Endothelial cell of umbilical vein (primary cell): ENCODE measurements around the gene HOXA10. TPM values are rescaled to one million over a fixed set of nuclear protein-coding genes. Genes with fewer than 3 reads are reported as not detected.

Experiments used
- BruUV-seq: library from RNA; stranded (reverse); fragments of 400-500 nt; replicated peaks from 2 replicates; lab custom pipeline; 2021; lab: Mats Ljungman, UMichigan
- CTCF ChIA-PET: fragments of 300-600, 350-600 bp; sonication (Branson Sonifier 250); formaldehyde crosslinking; loops from one replicate; lab custom pipeline; 2021; ENCODE audit warnings: antibody characterized with exemption, inconsistent platforms; lab: Charles Lee
- POLR2A ChIA-PET: fragments of 300-600, 350-600 bp; sonication (Branson Sonifier 250); formaldehyde crosslinking; loops from one replicate; lab custom pipeline; 2021; ENCODE audit warnings: antibody characterized with exemption, inconsistent platforms; lab: Charles Lee
- DNase-seq: peaks from one replicate; pipeline ENCODE4 v3.0.0-alpha.2; 2011; ENCODE audit warnings: low read depth, low spot score
- FAIRE-seq: peaks from 2 replicates; lab custom pipeline; 2011; peaks lifted over from hg19 to GRCh38; lab: Jason Lieb, UNC
- H2AFZ ChIP-seq: 2 replicates; pipeline ENCODE4 v1.6.0; 2012; ENCODE audit warnings: low read depth, low read length, control low read depth, inconsistent platforms
- H3K27ac ChIP-seq: 2 replicates; pipeline ENCODE4 v1.5.1; 2011; ENCODE audit warnings: low read depth, mild to moderate bottlenecking, control low read depth, low read length, moderate library complexity; ENCODE audit not compliant: insufficient read depth
- H3K27me3 ChIP-seq, 2 experiments: 2 replicates each; pipeline versions ENCODE4 v1.6.0 to v1.6.1; 2011; ENCODE audit warnings: low read length in 2 of 2, mixed read lengths in 1 of 2; ENCODE audit not compliant: control insufficient read depth in 2 of 2, insufficient read depth in 2 of 2
- H3K36me3 ChIP-seq, 2 experiments: 2 replicates in 1 of 2; 3 replicates in 1 of 2; pipeline ENCODE4 v1.5.1; 2011; ENCODE audit warnings: low read length in 2 of 2, mild to moderate bottlenecking in 1 of 2, moderate library complexity in 1 of 2; ENCODE audit not compliant: control insufficient read depth in 2 of 2, insufficient read depth in 2 of 2; ENCODE audit errors: extremely low read depth in 1 of 2
- H3K4me1 ChIP-seq: 3 replicates; pipeline ENCODE4 v1.5.1; 2011; ENCODE audit warnings: mild to moderate bottlenecking, low read length; ENCODE audit not compliant: control insufficient read depth, insufficient read depth; ENCODE audit errors: extremely low read depth
- H3K4me2 ChIP-seq: 2 replicates; pipeline ENCODE4 v1.6.1; 2011; ENCODE audit warnings: low read length, control low read depth, mixed read lengths; ENCODE audit not compliant: insufficient read depth
- H3K4me3 ChIP-seq, 3 experiments: fragments of 200-600 bp in 1 of 3; sonication (generic), shearing (Covaris generic) in 1 of 3; replicated peaks in 1 of 3; 2 replicates each; pipeline ENCODE4 v1.5.1; 2011 to 2016; ENCODE audit warnings: control low read depth in 3 of 3, low read length in 3 of 3, mild to moderate bottlenecking in 2 of 3, inconsistent platforms in 1 of 3, low read depth in 1 of 3, moderate library complexity in 1 of 3; ENCODE audit not compliant: insufficient read depth in 1 of 3
- H3K79me2 ChIP-seq: 2 replicates; pipeline ENCODE4 v1.6.0; 2012; ENCODE audit warnings: low read length, inconsistent platforms; ENCODE audit not compliant: control insufficient read depth, insufficient read depth
- H3K9ac ChIP-seq: replicated peaks from 2 replicates; pipeline ENCODE3; 2011; ENCODE audit warnings: low read length, control low read depth; ENCODE audit not compliant: insufficient read depth; ENCODE audit errors: extremely low read depth
- H3K9me1 ChIP-seq: replicated peaks from 3 replicates; pipeline ENCODE4 v1.6.0; 2011; ENCODE audit warnings: mild to moderate bottlenecking, low read length; ENCODE audit not compliant: control insufficient read depth, insufficient read depth; ENCODE audit errors: extremely low read depth
- H3K9me3 ChIP-seq: replicated peaks from 2 replicates; pipeline ENCODE4 v1.5.1; 2012; ENCODE audit warnings: low read length, inconsistent platforms; ENCODE audit not compliant: control insufficient read depth, insufficient read depth
- H4K20me1 ChIP-seq: replicated peaks from 2 replicates; pipeline ENCODE3; 2011; ENCODE audit warnings: mild to moderate bottlenecking, low read length; ENCODE audit not compliant: control insufficient read depth, insufficient read depth; ENCODE audit errors: extremely low read depth
- EZH2 ChIP-seq: IDR thresholded peaks from 2 replicates; pipeline ENCODE4 v1.6.1; 2012; ENCODE audit warnings: borderline replicate concordance, low read depth, mild to moderate bottlenecking, moderate library complexity, low read length, inconsistent platforms; ENCODE audit not compliant: severe bottlenecking
- FOS ChIP-seq: IDR thresholded peaks from 2 replicates; pipeline ENCODE4 v1.6.1; 2011; ENCODE audit warnings: mild to moderate bottlenecking, low read length, moderate library complexity, borderline replicate concordance; ENCODE audit not compliant: insufficient read depth
- MAX ChIP-seq: IDR thresholded peaks from 2 replicates; pipeline ENCODE4 v1.6.1; 2011; ENCODE audit not compliant: insufficient read depth, insufficient read length
- POLR2AphosphoS5 ChIP-seq: IDR thresholded peaks from 2 replicates; pipeline ENCODE4 v1.6.1; 2012; ENCODE audit warnings: low read depth, mild to moderate bottlenecking, control low read depth, low read length, moderate library complexity; ENCODE audit not compliant: insufficient read depth
- dilution Hi-C: fragments of 300-500 bp; cut with MboI; formaldehyde crosslinking; loops from one replicate; pipeline ENCODE4 v1.15.0; 2019; ENCODE audit warnings: low sequenced_read_pairs; ENCODE audit not compliant: extremely low pct_ligation_motif_present
- intact Hi-C: fragments of 100-400 bp; cut with micrococcal nuclease; formaldehyde crosslinking; loops from one replicate; pipeline ENCODE4 v1.10.0; 2022
- polyA plus RNA-seq, 4 experiments: library from polyadenylated mRNA; depleted of rRNA in 3 of 4; stranded (reverse) in 3 of 4; unstranded in 1 of 4; fragments of >200 nt; gene quantifications; 2 replicates each; pipeline versions ENCODE4 v1.2.1 to v1.2.3, GENCODE V29; 2011 to 2012; ENCODE audit warnings: missing spikeins in 1 of 4
- total RNA-seq: library from RNA; stranded (reverse); gene quantifications from 2 replicates; pipeline ENCODE4 v1.2.3, GENCODE V29; 2021

Gene HOXA10
- total and polyA plus RNA-seq, 2 donors (not counting 3 experiments of a cell fraction or from before 2014, with no cell fraction given) = 24.4 to 30.3 TPM

DNA sequence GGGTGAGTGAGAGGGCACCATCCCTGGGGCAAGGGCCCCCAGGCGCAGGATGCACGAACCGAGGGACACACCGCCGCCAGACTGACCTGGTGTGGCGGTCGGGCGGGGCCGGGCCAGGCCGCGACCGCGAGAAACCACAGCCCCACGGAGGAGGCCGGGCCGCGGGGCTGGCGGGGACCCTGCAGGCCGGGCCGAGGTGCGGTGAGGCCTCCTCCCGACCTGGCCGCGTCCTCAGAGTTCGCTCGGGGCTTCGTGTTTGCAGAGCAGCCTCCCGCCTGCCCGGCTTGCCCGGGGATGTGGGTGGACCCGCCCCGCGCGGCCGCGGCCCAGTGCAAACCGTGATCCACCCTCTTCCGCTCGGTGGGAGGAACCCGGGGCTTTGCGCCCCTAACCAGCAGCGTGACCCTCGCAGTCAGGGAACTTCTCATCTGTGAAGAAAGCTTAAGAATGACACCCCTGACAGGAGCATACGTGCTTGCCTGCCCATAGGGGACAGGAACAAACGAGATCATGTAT, 46.4 kb upstream of the HOXA10 start:
- H3K4me2 ChIP-seq = no peak overlapping the region
- no peak overlapping the region for H3K27ac ChIP-seq
- no peaks in the 10 kb centered on the region for H4K20me1 ChIP-seq
- H3K4me1 ChIP-seq = no peaks in the 10 kb centered on the region
- no peaks in the 10 kb centered on the region for H3K9me3 ChIP-seq
- no peaks in the 10 kb centered on the region for H3K79me2 ChIP-seq
- CTCF ChIA-PET = no interaction called here
- no peak overlapping the region for H3K9ac ChIP-seq
- DNase-seq = no peak
- POLR2A ChIA-PET = no interaction called here
- intact Hi-C loops (no loop called here), dilution Hi-C loops (no loop called here)
- H2AFZ ChIP-seq = no peak overlapping the region
- TF ChIP-seq EZH2 (peak; percentile 75), POLR2AphosphoS5 (no peak)
- no TSS peak for BruUV-seq
- peaks cover 61 to 77% of the 10 kb centered on the region in 2 experiments for H3K27me3 ChIP-seq
- no peaks in the 10 kb centered on the region for H3K36me3 ChIP-seq
- H3K4me3 ChIP-seq = no peak overlapping the region
- no peaks in the 10 kb centered on the region for H3K9me1 ChIP-seq
- no peak for FAIRE-seq

- H3K4me1 ChIP-seq = no peaks in the 10 kb centered on the region
- DNase-seq (no peak), FAIRE-seq (no peak)
- no peak overlapping the region for H3K9ac ChIP-seq
- H3K4me2 ChIP-seq = no peak overlapping the region
- H3K9me1 ChIP-seq = no peaks in the 10 kb centered on the region
- intact Hi-C loops = no loop called here
- dilution Hi-C loops = no loop called here
- no peak overlapping the region for H2AFZ ChIP-seq
- H3K9me3 ChIP-seq = no peaks in the 10 kb centered on the region
- H3K27me3 ChIP-seq = peaks cover 57 to 75% of the 10 kb centered on the region in 2 experiments
- H4K20me1 ChIP-seq = no peaks in the 10 kb centered on the region
- POLR2A ChIA-PET = no interaction called here
- H3K4me3 ChIP-seq = no peak overlapping the region
- BruUV-seq = no TSS peak
- H3K79me2 ChIP-seq = no peaks in the 10 kb centered on the region
- no peak overlapping the region for H3K27ac ChIP-seq
- CTCF ChIA-PET = no interaction called here
- TF ChIP-seq MAX (no peak), FOS (no peak)
- H3K36me3 ChIP-seq = no peaks in the 10 kb centered on the region
Observed at GRCh38 chr7:27219821-27220220, 45.7 kb upstream of the HOXA10 start.
